Effector CD8-positive, alpha-beta T cell (primary cell): ENCODE measurements around the gene MTMR12.
"Not testable (repeated sequence)": the region's sequence is repeated elsewhere in the genome, so short reads cannot be mapped to it uniquely, and the experiment has no call there.

ENCODE experiments used
- DNase-seq: peaks from one replicate; lab custom pipeline; 2025; lab: John Stamatoyannopoulos, UW

Gene MTMR12

GRCh38 chr5:32297181-32298058 is 15.3 kb downstream of the MTMR12 start:
- DNase-seq, result no peak

GRCh38 chr5:32295966-32296772 is 16.6 kb downstream of the MTMR12 start:
- not testable (repeated sequence) for DNase-seq

DNA sequence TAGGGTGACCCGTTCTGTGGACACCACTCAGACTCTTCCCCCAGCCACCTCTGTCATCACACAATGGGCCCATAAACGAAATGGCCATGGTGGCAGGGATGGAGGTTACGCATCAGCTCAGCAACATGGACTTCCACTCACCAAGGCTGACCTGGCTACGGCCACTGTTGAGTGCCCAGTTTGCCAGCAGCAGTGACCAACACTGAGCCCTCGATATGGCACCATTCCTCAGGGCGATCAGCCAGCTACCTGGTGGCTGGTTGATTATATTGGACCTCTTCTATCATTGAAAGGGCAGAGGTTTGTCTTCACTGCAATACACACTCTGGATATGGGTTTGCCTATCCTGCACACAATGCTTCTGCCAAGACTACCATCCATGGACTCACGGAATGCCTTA is 21.1 kb downstream of the MTMR12 start:
- DNase-seq, result no peak

- DNase-seq, result no peak
Measured at GRCh38 chr5:32290922-32291321, 21.8 kb downstream of the MTMR12 start.

GRCh38 chr5:32290501-32290900 is 22.2 kb downstream of the MTMR12 start:
- DNase-seq, result not testable (repeated sequence)

GRCh38 chr5:32289986-32290385 is 22.8 kb downstream of the MTMR12 start:
- not testable (repeated sequence) for DNase-seq

GRCh38 chr5:32288135-32288534 is 24.6 kb downstream of the MTMR12 start:
- DNase-seq, result not testable (repeated sequence)

- not testable (repeated sequence) for DNase-seq
Measured at GRCh38 chr5:32287525-32287924, 25.2 kb downstream of the MTMR12 start.

- DNase-seq, result no peak
Measured at GRCh38 chr5:32285510-32286138, 27.1 kb downstream of the MTMR12 start.

GRCh38 chr5:32283539-32284377 is 29.0 kb downstream of the MTMR12 start:
- no peak for DNase-seq

DNA sequence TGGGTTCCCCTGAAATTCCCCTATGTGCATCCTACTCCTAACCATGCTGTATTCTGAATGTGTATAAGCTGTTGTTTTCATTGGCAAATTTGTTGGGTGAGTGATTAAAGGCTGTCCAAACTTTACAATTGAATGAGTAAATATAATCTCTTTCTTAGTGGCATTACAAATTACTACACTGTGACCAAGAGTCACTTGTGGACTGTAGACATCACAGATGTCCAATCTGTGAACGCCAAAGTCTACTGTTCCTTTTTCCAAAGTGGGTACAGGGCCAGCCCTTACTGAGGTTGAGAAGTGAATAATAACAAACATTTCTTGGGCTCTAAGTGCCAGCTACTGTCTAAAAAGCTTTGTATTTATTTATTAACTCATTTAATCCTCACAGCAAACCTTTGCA is 29.7 kb downstream of the MTMR12 start:
- DNase-seq, result no peak

- no peak for DNase-seq
Measured at GRCh38 chr5:32282633-32283032, 30.1 kb downstream of the MTMR12 start.

DNA sequence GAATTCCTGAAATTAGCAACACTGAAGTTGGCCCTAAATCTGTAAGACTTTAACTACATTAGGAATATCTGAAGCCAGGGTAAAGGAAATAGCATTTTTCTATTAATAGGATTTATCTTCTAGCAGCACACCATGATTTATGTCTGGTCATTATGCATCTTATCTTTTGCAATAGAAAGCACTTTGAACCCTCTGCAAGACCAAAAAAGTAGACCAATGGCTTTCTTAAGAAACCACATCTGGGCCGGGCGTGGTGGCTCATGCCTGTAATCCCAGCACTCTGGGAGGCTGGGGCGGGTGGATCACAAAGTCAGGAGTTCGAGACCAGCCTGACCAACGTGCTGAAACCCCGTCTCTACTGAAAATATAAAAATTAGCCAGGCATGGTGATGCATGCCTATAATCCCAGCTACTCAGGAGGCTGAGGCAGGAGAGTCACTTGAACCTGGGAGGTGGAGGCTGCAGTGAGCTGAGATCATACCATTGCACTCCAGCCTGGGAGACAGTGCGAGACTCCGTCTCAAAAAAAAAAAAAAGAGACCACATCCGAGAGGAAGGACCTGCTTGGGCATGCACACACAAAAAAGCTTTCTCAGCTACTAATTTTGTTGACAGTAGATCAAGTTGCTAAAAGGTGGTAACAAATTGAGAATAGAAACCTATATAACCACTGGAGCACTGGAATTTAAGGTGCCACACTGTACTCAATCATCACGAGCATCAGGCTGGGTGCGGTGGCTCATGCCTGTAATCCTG is 31.2 kb downstream of the MTMR12 start:
- not testable (repeated sequence) for DNase-seq

DNA sequence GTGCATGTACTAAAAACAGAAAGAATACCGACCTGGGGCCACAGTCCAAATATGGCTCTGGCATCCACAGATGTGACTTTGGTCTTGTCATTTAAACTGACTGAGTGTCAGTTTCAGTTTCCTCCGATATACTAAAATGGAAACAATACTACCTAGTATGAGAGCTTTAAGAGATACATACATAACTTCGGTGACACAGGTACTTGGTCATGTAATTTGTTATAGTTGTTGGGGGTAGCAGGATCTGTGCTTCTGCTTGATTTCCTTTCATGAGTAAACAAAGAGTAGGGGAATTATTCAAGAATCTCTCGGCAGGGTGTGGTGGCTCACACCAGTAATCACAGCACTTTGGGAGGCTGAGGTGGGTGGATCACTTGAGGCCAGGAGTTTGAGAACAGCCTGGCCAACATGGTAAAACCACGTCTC is 32.1 kb downstream of the MTMR12 start:
- DNase-seq, result no peak

- no peak for DNase-seq
Measured at GRCh38 chr5:32279786-32280185, 33.0 kb downstream of the MTMR12 start.

DNA sequence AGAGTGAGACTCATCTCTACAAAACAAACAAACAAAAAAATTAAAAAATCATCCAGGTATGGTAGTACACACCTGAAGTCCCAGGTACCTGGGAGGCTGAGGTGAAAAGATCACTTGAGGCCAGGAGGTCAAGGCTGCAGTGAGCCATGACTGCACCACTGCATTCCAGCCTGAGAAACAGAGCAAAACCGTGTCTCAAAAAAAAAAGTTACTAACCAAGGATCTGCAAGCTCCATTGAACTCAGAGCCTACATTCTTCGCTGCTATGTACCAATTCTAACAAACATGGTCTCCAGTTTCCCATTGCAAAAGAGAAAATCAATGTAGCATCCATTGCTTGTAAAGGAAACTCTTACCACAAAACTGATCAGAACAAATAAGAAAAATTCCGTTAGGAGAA is 33.5 kb downstream of the MTMR12 start:
- no peak for DNase-seq

DNA sequence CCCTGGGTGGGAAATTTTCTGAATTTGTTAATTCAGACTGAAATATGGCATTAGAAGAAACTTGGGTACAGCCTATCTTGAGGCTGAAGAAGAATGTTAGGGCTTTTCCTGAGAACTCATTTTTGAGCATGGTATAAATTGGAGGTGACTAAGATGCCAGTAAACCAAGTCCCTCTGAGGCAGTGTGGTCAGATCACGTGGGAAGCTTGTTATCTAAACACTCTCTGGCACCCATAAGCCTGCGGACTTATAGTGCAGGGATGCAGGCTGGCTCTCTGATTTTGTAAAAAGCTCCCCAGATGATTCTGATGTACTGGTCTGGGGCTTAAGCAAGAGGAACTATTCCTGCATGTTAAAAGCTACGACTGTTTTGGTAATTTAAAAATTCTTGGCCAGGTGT is 34.3 kb downstream of the MTMR12 start:
- DNase-seq, result no peak

- DNase-seq, result no peak
Measured at GRCh38 chr5:32277798-32278197, 34.9 kb downstream of the MTMR12 start.

DNA sequence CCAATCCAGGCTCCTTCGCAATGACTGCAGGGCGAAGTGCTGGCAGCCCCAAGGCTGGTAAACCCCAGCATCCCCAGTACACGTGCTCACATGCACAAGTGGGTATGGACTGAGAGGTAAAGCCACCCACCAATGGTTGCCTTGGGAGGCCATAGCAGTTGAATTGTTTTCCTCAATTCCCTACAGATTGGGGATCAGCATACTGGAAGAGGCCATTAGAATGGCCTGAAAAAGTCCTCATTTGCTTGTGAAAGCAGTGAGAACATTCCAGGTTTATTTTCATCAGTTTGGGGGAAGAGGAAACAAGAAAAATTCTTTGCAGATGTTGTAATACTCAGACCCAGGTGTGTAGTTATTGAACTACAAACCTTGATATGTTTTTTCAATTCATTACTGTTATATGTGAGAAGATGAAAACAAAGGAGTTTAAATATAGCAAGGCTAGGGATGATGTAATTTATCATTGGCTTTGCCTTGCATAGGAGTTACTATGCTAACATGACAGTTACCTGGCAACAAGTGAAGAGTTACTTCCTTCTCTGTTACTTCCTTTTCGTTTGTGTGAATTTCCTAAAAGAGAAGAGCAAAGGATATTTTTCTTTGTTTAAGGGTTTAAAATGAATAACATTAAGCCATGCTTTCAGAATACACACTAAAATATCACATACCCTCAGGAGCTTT is 36.4 kb downstream of the MTMR12 start:
- DNase-seq, result no peak

GRCh38 chr5:32275396-32275741 is 37.4 kb downstream of the MTMR12 start:
- DNase-seq, result no peak
